GM23248 (cell line): Measurements from ENCODE around the gene LSM12.

ENCODE experiments used
- EZH2 ChIP-seq: fragments of 200-600 bp; sonication (generic); IDR thresholded peaks from 2 replicates; pipeline ENCODE4 v1.6.1; 2018; ENCODE audit warnings: antibody characterized with exemption, mild to moderate bottlenecking; ENCODE audit not compliant: insufficient read depth, poor library complexity, severe bottlenecking
- EZH2phosphoT487 ChIP-seq: fragments of 200-600 bp; sonication (generic); IDR thresholded peaks from 2 replicates; pipeline ENCODE4 v1.6.1; 2018; ENCODE audit warnings: antibody characterized with exemption, moderate library complexity, mild to moderate bottlenecking, low read depth; ENCODE audit not compliant: insufficient read depth

GRCh38 chr17:44110011-44110686 is 43.7 kb upstream of the LSM12 start:
- TF ChIP-seq EZH2phosphoT487 (no peak), EZH2 (no peak)
